ENCODE measurements around the gene CD72.
A peak's percentile ranks its signal among the peaks of the same experiment; 100 is the strongest.
"Not testable (repeated sequence)": the region's sequence is repeated elsewhere in the genome, so short reads cannot be mapped to it uniquely, and the experiment has no call there.

CD72 gene

DNA sequence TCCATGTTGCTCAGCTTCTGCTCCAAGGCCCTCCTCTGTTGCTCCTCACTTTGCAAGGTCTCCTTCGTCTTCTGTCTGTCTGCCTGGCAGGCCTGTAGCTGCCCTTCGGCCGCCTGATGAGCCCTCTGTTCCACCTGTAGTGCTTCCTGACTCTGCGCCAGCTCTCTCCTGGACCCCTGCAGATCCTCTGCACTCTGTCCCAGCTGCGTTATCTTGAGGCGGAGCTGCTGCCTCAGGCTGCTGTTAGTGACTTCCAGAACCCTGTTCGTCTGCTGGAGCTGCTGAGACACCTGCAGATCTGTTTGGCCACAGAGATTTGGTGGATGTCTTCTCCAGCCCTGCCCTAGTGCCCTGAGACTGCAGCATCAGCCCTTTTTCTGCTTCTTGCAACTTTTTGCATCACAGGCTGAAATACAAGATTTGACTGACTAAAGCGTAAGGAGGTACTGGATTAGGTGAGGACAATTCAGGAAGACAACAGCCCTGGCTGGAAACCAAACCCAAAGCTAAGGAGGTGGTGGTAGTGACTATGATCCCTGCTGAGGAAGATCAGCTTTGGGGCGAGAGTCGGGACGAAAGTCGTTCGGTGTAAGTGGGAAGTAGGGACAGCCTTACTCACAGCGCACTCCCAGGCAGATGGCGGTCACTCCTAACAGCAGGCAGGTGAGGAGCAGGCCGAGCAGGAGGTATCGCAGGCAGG is 2.1 kb downstream of the CD72 start:
- no peak for DNase-seq

DNA sequence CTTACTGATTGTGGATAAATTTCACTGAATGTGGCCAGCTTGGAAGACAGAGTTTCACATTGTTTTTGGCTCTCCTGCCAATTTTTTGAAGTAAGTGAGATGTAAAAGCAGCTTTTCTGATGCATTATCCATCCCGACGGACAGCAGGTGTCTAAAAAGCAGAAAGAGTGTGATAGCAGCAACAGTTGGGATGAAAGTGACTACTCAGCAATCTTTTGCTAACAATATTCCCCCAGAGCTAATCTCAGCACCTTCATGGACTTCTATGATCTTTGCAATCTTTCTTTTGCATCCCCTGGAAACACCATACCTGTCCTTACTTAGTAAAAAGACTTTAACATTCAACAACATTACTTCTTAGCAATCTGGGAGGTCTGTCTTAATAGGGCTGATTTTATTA is 5.4 kb downstream of the CD72 start:
- no peak for DNase-seq

GRCh38 chr9:35612066-35612465 is 6.1 kb downstream of the CD72 start:
- DNase-seq: not testable (repeated sequence)

DNA sequence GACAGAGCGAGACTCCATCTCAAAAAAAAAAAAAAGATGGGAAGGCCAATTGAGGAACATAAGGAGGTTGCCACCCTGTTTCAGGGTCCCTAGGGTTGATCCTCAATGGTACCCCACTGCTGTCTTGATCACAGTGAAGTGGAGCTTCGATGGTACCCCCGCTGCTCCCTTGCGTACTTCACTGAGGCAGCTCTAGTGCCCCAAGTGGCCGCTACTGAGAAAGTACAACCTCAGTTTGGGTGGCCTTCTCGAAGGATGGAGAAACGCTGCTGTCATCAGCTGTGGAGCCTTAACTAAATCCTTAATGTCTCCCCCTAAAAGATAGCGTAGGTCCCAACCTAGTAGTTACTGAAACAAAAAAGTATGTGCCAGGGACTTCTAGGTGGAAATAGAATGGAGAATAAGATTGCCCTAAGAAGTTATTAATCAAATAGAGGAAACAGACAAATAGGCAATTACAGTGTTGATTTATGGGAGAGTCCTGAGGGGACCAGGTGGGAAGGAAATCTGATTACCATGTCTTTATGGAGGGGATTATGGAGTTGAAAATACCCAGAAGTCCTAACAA is 6.9 kb downstream of the CD72 start:
- DNase-seq: peak; percentile 58

DNA sequence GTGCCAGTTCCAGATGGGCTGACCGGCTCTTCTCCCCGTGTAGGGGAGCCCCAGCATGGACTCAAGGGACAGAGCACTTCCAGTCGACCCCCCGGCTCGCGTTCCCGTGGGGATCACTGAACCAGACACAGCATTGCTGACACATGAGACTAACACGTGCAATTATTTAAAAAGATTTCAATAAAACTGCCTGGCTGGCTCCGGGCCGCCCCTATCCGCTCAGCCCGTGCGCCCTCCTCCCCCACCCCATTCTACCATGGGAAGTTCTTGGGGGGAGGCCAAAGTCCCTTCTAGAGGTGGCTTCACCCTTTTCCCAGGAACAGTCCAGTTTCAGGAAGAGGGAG is 8.4 kb downstream of the CD72 start:
- DNase-seq: no peak

DNA sequence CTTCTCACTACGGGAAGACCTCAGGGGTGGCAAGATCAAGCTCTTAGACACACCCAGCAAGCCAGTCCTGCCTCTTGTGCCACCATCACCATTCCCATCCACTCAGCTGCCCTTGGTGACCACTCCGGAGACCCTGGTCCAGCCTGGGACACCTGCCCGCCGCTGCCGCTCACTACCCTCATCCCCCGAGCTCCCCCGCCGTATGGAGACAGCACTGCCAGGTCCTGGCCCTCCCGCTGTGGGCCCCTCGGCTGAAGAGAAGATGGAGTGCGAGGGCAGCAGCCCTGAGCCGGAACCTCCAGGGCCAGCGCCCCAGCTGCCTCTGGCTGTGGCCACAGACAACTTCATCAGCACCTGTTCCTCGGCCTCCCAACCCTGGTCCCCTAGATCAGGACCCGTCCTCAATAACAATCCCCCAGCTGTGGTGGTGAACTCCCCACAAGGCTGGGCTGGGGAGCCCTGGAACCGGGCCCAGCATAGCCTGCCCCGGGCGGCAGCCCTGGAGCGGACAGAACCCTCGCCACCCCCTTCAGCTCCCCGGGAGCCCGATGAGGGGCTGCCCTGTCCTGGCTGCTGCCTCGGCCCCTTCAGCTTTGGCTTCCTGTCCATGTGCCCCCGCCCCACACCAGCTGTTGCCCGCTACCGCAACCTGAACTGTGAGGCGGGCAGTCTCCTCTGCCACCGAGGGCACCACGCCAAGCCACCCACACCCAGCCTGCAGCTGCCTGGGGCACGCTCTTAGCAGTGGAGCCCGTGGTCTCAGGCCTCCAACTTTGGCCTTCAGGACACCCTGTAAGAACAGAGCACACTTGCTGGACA is 9.0 kb downstream of the CD72 start:
- no peak for DNase-seq

- DNase-seq: no peak
Observed at GRCh38 chr9:35608221-35608620, 10.0 kb downstream of the CD72 start.

GRCh38 chr9:35606726-35607125 is 11.5 kb downstream of the CD72 start:
- no peak for DNase-seq

DNA sequence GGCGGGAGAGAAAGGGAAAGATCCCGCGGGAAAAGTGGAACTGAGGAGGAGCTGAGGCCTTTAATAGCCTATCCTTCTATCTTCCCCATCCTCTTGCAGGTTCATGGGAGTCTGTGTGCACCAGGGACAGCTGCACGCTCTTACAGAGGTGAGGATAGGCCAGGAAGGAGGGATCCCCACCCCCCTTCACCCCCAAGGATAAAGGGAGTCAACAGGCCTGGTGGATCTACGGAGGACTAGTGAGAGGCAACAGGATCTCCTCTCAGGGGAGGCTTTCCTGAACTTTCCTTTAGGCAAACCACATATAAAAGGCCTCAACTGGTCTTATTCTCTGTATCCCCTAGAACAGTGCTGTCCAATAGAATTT is 12.1 kb downstream of the CD72 start:
- DNase-seq: no peak

DNA sequence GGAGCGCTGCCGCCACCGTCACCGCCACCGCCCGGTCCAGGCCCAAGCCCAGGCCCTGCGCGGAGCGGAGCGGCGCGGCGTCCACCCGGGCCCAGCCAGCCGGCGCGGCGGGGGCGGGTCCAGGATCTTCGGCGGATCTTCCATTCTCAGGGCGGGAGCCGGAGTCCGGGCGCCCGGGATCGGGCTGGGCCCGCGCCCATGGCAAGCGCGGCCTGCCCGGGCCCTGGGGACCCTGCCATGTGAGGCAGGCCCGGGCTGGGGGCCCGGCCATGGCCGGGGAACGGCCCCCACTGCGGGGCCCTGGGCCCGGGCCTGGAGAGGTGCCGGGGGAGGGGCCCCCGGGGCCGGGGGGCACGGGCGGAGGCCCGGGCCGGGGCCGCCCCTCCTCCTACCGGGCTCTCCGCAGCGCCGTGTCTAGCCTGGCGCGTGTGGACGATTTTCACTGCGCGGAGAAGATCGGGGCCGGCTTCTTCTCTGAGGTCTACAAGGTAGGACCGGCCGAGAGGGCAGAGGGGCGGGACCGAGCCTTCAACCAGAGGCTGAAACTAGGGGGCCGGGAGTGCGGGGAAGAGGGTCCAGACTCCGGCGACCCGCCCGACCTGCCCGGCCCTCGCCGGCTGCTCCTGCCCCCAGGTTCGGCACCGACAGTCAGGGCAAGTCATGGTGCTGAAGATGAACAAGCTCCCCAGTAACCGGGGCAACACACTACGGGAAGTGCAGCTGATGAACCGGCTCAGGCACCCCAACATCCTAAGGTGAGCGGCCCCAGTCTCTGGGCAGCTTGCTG is 12.7 kb downstream of the CD72 start:
- DNase-seq: peak; percentile 19

DNA sequence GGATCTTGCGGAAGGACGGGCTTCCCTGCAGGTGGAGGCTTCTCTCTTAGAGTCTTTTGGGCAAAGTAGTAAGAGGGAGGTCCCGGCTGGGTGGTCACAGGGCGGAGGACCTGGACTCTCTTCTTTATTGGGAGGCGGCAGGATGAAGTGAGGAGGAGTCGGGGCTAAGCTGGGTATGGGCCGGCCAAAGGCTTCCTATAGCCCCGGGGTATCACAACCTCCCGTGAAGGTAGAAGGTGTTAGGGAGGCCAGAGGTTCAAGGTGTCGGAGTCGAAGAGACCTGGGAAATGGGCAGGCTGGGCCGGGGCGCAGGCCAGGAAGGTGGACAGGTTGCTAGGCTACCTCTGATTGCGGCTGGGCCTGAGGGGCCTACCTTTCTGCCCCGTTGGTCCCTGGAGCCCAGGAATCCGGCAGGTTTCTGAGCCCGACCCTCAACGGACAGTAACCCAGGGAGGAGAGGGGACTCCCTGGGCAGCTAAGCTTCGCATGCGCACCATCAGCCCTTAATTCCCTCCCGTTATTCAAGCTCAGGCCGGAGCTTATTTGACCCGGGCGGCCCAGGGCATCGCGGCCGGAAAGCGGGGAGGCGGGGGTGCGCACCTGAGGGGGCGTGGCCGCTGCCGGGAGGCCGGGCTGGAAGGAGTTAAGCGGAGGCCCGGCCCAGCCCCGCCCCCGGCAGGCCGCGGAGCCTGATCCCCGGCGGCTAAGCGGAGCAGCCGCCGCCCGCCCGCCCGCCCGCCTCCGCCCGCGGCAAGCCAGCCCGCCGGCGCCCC is 13.4 kb downstream of the CD72 start, which contains the start of gene TESK1:
Gene TESK1 (plus strand): TSS at position 685 of the 773 bp plus-strand sequence. CDS start 358 bp downstream, outside the sequence.
- peak; percentile 83 for DNase-seq

- DNase-seq: peak; percentile 100
Observed at GRCh38 chr9:35603986-35604577, 14.1 kb downstream of the CD72 start.

- no peak for DNase-seq
Observed at GRCh38 chr9:35603506-35603985, 14.7 kb downstream of the CD72 start.

DNA sequence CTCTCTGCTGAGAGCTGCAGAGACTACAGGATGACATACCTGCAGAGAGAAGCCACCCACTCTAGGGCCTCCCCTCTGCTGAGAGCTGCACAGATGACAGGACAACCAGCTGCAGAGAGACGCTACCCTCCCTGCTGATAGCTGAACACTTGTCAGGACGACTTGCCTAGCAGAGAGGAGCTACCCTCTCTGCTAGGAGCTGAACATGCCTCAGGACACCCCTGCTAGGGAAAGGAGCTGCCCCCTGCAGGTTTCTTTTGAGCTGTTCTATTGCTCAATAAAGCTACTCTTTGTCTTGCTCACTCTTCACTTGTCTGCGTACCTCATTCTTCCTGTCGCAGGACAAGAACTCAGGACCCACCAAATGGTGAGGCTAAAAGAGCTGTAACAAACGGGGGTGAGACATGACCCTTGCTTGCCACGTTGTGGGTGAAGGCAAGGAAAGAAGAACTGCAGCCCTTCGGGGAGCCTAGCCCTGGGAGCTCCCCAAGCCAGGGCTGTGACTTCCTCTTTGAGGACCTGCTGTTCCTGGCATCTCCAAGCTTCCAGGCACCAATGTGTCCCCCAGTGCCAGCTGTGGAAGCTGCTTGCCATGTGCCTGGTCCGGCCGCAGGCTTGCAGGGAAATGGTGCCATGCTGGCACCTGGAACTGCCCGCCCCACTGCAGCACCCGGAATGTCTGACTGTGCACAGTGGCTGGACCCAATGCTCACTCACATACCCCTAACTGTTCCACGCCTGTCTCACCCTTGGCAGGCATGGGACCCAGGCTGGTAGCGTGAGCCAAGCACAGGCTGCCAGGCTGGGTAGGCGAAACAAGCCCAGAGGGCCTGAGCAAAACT is 18.2 kb downstream of the CD72 start:
- no peak for DNase-seq

- no peak for DNase-seq
Observed at GRCh38 chr9:35598866-35599590, 19.2 kb downstream of the CD72 start.

GRCh38 chr9:35596907-35597306 is 21.3 kb downstream of the CD72 start:
- not testable (repeated sequence) for DNase-seq

DNA sequence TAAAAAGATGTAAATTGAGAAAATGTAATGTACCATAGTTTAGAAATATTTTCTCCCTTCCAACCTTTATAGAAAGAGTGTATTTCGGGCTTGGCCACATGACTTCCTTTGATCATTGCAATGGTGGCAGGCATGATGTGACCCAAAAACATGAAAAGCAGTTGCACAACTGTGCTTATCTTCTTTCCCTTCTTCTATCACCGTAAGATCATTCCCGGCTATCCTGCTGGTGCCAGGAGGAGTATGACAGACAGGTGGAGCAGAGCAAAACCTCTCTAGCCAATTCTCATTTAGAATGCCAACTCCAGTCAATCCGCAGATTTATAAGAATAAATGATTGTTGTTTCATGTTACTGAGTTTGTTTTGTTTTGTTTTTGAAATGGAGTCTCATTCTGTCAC is 23.7 kb downstream of the CD72 start:
- no peak for DNase-seq

GRCh38 chr9:35593581-35593980 is 24.6 kb downstream of the CD72 start:
- no peak for DNase-seq

GRCh38 chr9:35588506-35588905 is 29.7 kb downstream of the CD72 start:
- not testable (repeated sequence) for DNase-seq

- not testable (repeated sequence) for DNase-seq
Observed at GRCh38 chr9:35584681-35585080, 33.5 kb downstream of the CD72 start.
